ENCODE measurements around the gene TMPO. TPM values are rescaled to one million over a fixed set of nuclear protein-coding genes. Genes with fewer than 3 reads are reported as not detected.

TMPO gene
- polyA plus RNA-seq, 1 of the 3 experiments (the other 2 are of a cell fraction): 20.8 TPM

DNA sequence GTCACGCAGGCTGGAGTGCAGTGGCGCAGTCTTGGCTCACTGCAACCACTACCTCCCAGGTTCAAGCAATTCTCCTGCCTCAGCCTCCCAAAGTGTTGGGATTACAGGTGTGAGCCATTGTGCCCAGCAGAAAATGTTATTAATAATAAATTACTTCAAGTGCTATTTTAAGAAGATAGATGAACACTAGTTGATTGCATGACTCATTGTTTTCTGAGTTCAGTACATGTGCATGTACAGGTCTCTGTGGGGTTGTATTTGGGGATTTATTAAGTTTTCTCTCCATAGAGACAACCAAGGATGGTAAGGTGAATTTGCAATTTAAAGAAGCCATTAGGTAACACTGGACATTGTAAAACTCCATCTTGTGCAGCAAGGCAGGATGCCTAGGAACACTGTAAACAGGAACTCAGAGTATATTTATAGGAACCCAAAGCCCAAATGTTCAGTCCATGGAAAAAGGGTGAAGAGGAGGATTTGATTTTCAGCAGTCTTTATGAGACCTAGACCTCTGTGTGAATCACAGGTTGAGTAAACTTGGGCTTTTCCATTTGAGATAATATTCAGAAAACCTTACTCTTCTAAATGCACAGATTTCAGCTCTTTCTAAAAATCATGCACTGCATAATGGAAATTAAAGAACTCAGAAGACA, 49.3 kb upstream of the TMPO start:
- TF ChIP-seq JUND (IDR thresholded peaks at IDR 0.05) (0 out of 2 replicates have a peak, but pooled peaks have one; percentile 12), ELF1 (IDR thresholded peaks at IDR 0.05) (no peak)
- 95% methylated on average over 2 of the region's 2 CpGs for WGBS (ENCODE audit: low lambda C conversion rate)
- no peaks in the 10 kb centered on the region for H3K4me1 ChIP-seq (ENCODE audit: control insufficient read depth in 1 of 2, insufficient read depth in 2 of 2, low read depth in 1 of 2, low read length in 1 of 2)

DNA sequence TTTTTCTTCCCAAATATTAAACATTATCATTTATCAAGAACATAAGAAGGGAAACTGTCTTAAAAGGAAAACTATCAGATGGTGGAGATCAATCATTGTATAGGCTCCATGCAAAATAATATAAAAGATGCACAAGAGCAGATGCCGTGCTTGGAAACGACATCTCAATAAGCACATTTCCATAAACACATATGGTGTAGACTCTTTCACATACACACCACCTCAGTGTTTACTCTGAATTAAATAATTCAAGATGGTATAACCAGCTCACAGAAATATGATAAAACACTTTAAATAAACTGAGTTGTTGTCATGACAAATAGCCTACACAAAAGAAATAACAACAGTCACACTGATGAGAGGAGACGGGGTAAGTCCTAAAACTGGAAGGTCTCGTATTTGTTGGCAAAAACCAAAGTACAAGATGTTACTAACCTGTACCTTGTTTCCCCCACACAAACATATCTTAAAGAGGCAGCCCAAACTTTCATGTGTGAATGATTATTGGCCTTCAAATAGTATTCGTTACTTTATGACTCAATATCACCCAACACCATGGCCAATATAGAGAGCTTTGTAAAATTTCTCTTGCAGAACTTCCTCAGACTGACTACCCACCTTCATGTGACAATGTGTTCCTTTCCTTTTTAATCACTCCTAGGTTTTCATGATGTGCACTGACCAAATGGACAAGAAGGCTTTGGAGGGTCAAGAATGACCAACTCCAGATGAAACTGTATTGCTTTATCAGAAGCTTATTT, 48.6 kb upstream of the TMPO start:
- Histone ChIP-seq H3K27me3 (ENCODE audit: insufficient read depth) (no peaks in the 10 kb centered on the region), H3K4me1 (ENCODE audit: control insufficient read depth in 1 of 2, insufficient read depth in 2 of 2, low read depth in 1 of 2, low read length in 1 of 2) (no peaks in the 10 kb centered on the region), H3K79me2 (ENCODE audit: insufficient read depth) (no peaks in the 10 kb centered on the region), H2AFZ (ENCODE audit: low read depth) (no peak overlapping the region), H3K4me2 (no peak overlapping the region), H3K36me3 (replicated peaks in 1 of 2; ENCODE audit: control insufficient read depth in 1 of 2, insufficient read depth in 2 of 2, low read length in 1 of 2) (no peaks in the 10 kb centered on the region), H3K4me3 (ENCODE audit: low read depth in 2 of 2, low read length in 1 of 2) (no peak overlapping the region), H4K20me1 (ENCODE audit: insufficient read depth) (no peaks in the 10 kb centered on the region), H3K27ac (ENCODE audit: low read depth in 2 of 2, low read length in 1 of 2) (no peak overlapping the region), H3F3A (replicated peaks; ENCODE audit: insufficient read depth) (peaks cover 3% of the 10 kb centered on the region), H3K9me2 (no peaks in the 10 kb centered on the region), H3K9ac (no peak overlapping the region), H3K9me3 (no peaks in the 10 kb centered on the region)
- TF ChIP-seq FOXM1 (IDR thresholded peaks at IDR 0.05; ENCODE audit: low read depth) (no peak), MXI1 (IDR thresholded peaks at IDR 0.05; ENCODE audit: low read depth, low read length) (no peak), ELF1 (IDR thresholded peaks at IDR 0.05) (no peak), EP300 (IDR thresholded peaks at IDR 0.05; ENCODE audit: borderline replicate concordance in 1 of 2, low read depth in 1 of 2, low read length in 1 of 2) (no peak), GABPA (IDR thresholded peaks at IDR 0.05; ENCODE audit: low read depth) (no peak), FOXJ3 (CRISPR knock-in tag; IDR thresholded peaks at IDR 0.05) (no peak), SMC3 (IDR thresholded peaks at IDR 0.05; ENCODE audit: low read depth, low read length) (no peak)
- TF ChIP-seq, protein P1, sequence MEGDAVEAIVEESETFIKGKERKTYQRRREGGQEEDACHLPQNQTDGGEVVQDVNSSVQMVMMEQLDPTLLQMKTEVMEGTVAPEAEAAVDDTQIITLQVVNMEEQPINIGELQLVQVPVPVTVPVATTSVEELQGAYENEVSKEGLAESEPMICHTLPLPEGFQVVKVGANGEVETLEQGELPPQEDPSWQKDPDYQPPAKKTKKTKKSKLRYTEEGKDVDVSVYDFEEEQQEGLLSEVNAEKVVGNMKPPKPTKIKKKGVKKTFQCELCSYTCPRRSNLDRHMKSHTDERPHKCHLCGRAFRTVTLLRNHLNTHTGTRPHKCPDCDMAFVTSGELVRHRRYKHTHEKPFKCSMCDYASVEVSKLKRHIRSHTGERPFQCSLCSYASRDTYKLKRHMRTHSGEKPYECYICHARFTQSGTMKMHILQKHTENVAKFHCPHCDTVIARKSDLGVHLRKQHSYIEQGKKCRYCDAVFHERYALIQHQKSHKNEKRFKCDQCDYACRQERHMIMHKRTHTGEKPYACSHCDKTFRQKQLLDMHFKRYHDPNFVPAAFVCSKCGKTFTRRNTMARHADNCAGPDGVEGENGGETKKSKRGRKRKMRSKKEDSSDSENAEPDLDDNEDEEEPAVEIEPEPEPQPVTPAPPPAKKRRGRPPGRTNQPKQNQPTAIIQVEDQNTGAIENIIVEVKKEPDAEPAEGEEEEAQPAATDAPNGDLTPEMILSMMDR (IDR thresholded peaks at IDR 0.05): no peak
- TF ChIP-seq, protein P2, sequence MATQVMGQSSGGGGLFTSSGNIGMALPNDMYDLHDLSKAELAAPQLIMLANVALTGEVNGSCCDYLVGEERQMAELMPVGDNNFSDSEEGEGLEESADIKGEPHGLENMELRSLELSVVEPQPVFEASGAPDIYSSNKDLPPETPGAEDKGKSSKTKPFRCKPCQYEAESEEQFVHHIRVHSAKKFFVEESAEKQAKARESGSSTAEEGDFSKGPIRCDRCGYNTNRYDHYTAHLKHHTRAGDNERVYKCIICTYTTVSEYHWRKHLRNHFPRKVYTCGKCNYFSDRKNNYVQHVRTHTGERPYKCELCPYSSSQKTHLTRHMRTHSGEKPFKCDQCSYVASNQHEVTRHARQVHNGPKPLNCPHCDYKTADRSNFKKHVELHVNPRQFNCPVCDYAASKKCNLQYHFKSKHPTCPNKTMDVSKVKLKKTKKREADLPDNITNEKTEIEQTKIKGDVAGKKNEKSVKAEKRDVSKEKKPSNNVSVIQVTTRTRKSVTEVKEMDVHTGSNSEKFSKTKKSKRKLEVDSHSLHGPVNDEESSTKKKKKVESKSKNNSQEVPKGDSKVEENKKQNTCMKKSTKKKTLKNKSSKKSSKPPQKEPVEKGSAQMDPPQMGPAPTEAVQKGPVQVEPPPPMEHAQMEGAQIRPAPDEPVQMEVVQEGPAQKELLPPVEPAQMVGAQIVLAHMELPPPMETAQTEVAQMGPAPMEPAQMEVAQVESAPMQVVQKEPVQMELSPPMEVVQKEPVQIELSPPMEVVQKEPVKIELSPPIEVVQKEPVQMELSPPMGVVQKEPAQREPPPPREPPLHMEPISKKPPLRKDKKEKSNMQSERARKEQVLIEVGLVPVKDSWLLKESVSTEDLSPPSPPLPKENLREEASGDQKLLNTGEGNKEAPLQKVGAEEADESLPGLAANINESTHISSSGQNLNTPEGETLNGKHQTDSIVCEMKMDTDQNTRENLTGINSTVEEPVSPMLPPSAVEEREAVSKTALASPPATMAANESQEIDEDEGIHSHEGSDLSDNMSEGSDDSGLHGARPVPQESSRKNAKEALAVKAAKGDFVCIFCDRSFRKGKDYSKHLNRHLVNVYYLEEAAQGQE (IDR thresholded peaks at IDR 0.05; ENCODE audit: low read depth, low read length): no peak
- CTCF ChIA-PET: interaction anchor here (1.2 to 1.4 kb wide), 2 partner anchors 25 to 43 kb away, joined by 3 to 4 read pairs; no protein-coding TSS in a partner anchor
- WGBS (ENCODE audit: low lambda C conversion rate): 82% methylated on average over 5 of the region's 5 CpGs
- no peak for DNase-seq
- POLR2A ChIA-PET: no interaction called here

More for the DNA sequence above, 49.3 kb upstream of the TMPO start:
- Histone ChIP-seq H3K4me3 (ENCODE audit: low read depth in 2 of 2, low read length in 1 of 2) (no peak overlapping the region), H3K79me2 (ENCODE audit: insufficient read depth) (no peaks in the 10 kb centered on the region), H3K36me3 (replicated peaks in 1 of 2; ENCODE audit: control insufficient read depth in 1 of 2, insufficient read depth in 2 of 2, low read length in 1 of 2) (no peaks in the 10 kb centered on the region), H3K9me2 (no peaks in the 10 kb centered on the region), H3K27me3 (ENCODE audit: insufficient read depth) (no peaks in the 10 kb centered on the region), H3K9ac (no peak overlapping the region), H3K9me3 (no peaks in the 10 kb centered on the region), H4K20me1 (ENCODE audit: insufficient read depth) (no peaks in the 10 kb centered on the region), H2AFZ (ENCODE audit: low read depth) (no peak overlapping the region; the same call in 1 of the 2 replicates), H3K27ac (ENCODE audit: low read depth in 2 of 2, low read length in 1 of 2) (no peak overlapping the region), H3K4me2 (no peak overlapping the region), H3F3A (replicated peaks; ENCODE audit: insufficient read depth) (peaks cover 3% of the 10 kb centered on the region)
- ChIA-PET POLR2A (no interaction called here), CTCF (interaction anchor here (1.4 kb wide), 1 partner anchor 26 kb away, joined by 4 read pairs; no protein-coding TSS in a partner anchor)
- DNase-seq: no peak
